A549 treated with Hydrocortisone at 1 μM for 4 hours (cell line): ENCODE measurements around the gene SARM1. TPM values are rescaled to one million over a fixed set of nuclear protein-coding genes. Genes with fewer than 3 reads are reported as not detected.

ENCODE experiments used
- total RNA-seq: library from RNA; stranded (reverse); fragments of 200-300 nt; extraction: Qiagen RNA extraction; gene quantifications from 5 replicates; pipeline ENCODE4 v1.2.3, GENCODE V29; 2022

The SARM1 gene
- 5.1 to 6.4 TPM (median 5.6 TPM) in 5 replicates for total RNA-seq

GRCh38 chr17:28371245-28372202, at the start of gene SARM1:
SARM1 (plus strand) TSS chr17:28371694; CDS start chr17:28372033, 339 bp downstream.

GRCh38 chr17:28335201-28335958, 36.1 kb upstream of the SARM1 start, which contains the start of the genes IFT20 and TNFAIP1:
IFT20 (minus strand) TSS chr17:28335472; CDS start chr17:28331985, 3,487 bp downstream.
TNFAIP1 (plus strand) TSS chr17:28335761; CDS start chr17:28339522, 3,761 bp downstream.

GRCh38 chr17:28357061-28357900, 14.2 kb upstream of the SARM1 start, which contains the start of gene POLDIP2:
POLDIP2 (minus strand) TSS chr17:28357527; CDS start chr17:28357448, 79 bp downstream.

GRCh38 chr17:28364665-28365363, 6.7 kb upstream of the SARM1 start, which contains the start of gene SEBOX:
SEBOX (minus strand) TSS chr17:28365199; CDS start chr17:28365151, 48 bp downstream.

DNA sequence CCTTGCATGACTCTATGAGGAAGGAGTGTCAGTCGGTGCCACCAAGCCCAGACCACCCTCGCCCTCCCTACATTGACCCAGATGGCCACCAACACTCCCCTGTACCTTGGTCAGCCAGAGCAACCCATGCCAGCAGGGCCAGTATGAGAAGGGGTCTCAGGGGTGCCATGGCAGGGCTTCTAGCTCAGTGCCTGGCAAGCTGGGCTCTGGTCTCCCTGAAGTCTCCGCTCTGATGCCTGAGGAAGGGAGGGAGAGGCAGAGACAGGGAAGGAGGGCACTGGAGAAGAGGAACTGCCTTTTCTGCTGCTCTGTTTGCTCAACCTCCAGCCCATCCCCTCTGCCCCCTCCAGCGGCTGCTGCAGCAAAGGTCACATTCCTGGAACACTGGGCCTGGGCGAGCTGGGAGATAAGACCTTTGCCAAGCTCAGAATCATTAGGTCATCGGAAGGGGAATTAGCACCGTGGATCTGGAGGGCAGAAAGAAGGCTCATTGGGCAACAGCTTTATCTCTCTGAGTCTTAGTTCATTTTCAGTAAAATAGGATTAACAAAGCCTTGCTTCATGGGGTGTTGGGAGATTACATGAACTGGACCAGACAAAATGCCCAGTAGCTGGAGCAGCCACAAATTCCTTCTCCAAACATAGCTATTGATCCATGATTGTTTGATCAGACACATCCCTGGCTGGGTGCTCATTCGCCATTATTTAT, 1.3 kb upstream of the SARM1 start, which contains the start of gene VTN:
TSS of gene VTN (minus strand) at position 273 of the 709 bp plus-strand sequence. CDS start at position 169, 104 bp downstream.

GRCh38 chr17:28405632-28406472, 34.4 kb downstream of the SARM1 start, which contains the start of gene SLC46A1:
SLC46A1 (minus strand) TSS chr17:28406212; CDS start chr17:28406114, 98 bp downstream.

Other genes with a start within 250 kb of the SARM1 start
- gene TMEM97, start 52.5 kb upstream of the SARM1 start, total RNA-seq, result 39.9 to 51.0 TPM (median 44.5 TPM) in 5 replicates
- gene IFT20, start 36.2 kb upstream of the SARM1 start, total RNA-seq, result 45.9 to 57.9 TPM (median 53.5 TPM) in 5 replicates
- 42.9 to 52.7 TPM (median 46.9 TPM) in 5 replicates for gene TNFAIP1, start 35.9 kb upstream of the SARM1 start, total RNA-seq
- gene POLDIP2, start 14.2 kb upstream of the SARM1 start, total RNA-seq, result 153 to 165 TPM (median 160 TPM) in 5 replicates
- not detected in 5 replicates for gene SEBOX, start 6.5 kb upstream of the SARM1 start, total RNA-seq
- 17.1 to 25.8 TPM (median 20.1 TPM) in 5 replicates for gene VTN, start 1.4 kb upstream of the SARM1 start, total RNA-seq
- gene SLC46A1, start 34.5 kb downstream of the SARM1 start, total RNA-seq, result 16.7 to 20.9 TPM (median 19.8 TPM) in 5 replicates
- 0.08 to 0.18 TPM (median 0.12 TPM) in 5 replicates for gene SLC13A2, start 102.0 kb downstream of the SARM1 start, total RNA-seq
- 0.02 to 0.05 TPM in 2 of 5 replicates, not detected in the others for gene FOXN1, start 134.7 kb downstream of the SARM1 start, total RNA-seq
- 24.2 to 31.7 TPM (median 27.6 TPM) in 5 replicates for gene UNC119, start 180.9 kb downstream of the SARM1 start, total RNA-seq
- 54.6 to 64.5 TPM (median 63.2 TPM) in 5 replicates for gene PIGS, start 199.8 kb downstream of the SARM1 start, total RNA-seq
- 1.3 to 2.7 TPM (median 2.1 TPM) in 5 replicates for gene ALDOC, start 205.2 kb downstream of the SARM1 start, total RNA-seq
- gene SPAG5, start 227.3 kb downstream of the SARM1 start, total RNA-seq, result 67.0 to 80.7 TPM (median 73.4 TPM) in 5 replicates
- 3.1 to 5.5 TPM (median 3.9 TPM) in 5 replicates for gene RSKR, start 242.5 kb downstream of the SARM1 start, total RNA-seq